SIG-M5 treated with dmso at 0.1 percent for 504 hours (cell line): ENCODE measurements around the gene OR52E1.

Experiments
- DNase-seq: peaks from one replicate; lab custom pipeline; 2025; ENCODE audit not compliant: unreplicated experiment; lab: John Stamatoyannopoulos, UW

Gene OR52E1

GRCh38 chr11:5115339-5115738 lies 46.0 kb downstream of the OR52E1 start:
- no peak for DNase-seq

- no peak for DNase-seq
Observed at GRCh38 chr11:5117588-5117987, 48.2 kb downstream of the OR52E1 start.

GRCh38 chr11:5118893-5119292 lies 49.5 kb downstream of the OR52E1 start:
- DNase-seq = no peak
